ENCODE measurements around the gene CSF2.

Gene CSF2

DNA sequence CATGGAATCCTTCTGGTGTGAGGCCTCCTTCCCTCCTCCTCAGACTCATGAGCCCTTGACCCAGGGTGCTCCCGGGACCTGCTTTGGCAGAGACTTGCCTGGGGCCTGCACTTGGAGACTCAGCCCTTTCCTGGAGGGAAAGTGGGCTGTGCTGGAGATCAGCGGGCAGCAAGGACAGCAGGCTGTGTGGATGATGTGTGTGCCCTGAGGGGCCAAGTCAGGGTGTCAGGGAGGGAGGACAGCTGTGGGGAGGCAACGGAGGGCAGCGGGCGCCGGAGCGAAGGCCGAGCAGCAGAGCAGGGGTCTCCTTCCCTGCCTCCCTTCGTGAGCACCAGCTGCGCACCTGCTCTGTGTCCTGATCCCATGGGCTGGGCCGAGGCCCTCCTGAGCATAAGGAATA is 6.1 kb upstream of the CSF2 start:
- in situ Hi-C loops (cut with MboI; ENCODE audit: low sequenced_read_pairs, unreplicated experiment): loop anchor here (5.0 kb wide), 1 partner anchor 110 kb away; no protein-coding TSS in a partner anchor
- TF ChIP-seq, protein P1, sequence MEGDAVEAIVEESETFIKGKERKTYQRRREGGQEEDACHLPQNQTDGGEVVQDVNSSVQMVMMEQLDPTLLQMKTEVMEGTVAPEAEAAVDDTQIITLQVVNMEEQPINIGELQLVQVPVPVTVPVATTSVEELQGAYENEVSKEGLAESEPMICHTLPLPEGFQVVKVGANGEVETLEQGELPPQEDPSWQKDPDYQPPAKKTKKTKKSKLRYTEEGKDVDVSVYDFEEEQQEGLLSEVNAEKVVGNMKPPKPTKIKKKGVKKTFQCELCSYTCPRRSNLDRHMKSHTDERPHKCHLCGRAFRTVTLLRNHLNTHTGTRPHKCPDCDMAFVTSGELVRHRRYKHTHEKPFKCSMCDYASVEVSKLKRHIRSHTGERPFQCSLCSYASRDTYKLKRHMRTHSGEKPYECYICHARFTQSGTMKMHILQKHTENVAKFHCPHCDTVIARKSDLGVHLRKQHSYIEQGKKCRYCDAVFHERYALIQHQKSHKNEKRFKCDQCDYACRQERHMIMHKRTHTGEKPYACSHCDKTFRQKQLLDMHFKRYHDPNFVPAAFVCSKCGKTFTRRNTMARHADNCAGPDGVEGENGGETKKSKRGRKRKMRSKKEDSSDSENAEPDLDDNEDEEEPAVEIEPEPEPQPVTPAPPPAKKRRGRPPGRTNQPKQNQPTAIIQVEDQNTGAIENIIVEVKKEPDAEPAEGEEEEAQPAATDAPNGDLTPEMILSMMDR (IDR thresholded peaks at IDR 0.05; ENCODE audit: borderline replicate concordance, control extremely low read depth, extremely low read depth, insufficient read depth, missing control alignments): no peak
- peak; percentile 20 for DNase-seq (ENCODE audit: low spot score)

DNA sequence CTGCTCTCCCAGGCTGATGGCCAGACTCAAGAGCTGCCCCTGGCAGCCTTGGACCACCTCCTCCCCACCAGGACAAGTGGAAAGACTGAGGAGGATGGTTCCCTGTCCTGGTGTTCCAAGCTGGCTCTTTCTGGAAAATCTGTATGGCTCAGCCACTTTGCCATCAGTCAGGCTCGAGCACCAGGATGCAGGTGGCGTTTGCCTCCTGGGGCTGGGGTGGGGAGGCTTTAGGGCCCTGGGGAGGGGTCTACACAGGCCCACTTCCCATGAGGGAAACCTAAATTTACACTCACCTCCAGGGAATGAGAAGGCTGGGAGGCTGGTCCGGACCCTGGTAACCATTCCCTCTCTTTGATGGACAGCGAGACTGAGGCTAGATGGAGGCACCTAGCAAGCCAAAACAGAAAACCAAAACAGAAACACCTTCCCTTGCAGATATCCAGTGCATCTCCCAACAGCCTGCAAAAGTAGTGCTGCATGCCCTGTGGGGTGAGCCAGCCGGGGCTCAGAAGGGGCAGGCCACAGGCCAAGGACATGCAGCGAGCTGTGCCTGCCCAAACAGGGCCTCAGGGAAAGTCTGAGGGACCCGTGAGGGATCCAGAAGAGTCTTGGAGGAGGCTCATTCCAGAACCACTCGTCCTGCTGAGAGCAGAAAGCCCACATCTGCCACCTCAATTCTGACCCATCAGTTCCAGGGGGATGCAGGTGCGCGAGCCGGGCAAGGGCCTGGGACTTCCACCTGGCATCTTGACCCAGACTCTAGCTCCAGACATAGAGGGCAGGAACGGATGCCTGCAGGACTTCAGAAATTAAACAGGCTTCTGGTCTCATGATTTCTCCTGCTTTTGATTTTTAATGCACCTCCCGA is 5.4 kb upstream of the CSF2 start:
- TF ChIP-seq, protein P1 (IDR thresholded peaks at IDR 0.05; ENCODE audit: borderline replicate concordance, control extremely low read depth, extremely low read depth, insufficient read depth, missing control alignments): no peak
- in situ Hi-C loops (cut with MboI; ENCODE audit: low sequenced_read_pairs, unreplicated experiment): loop anchor here (5.0 kb wide), 1 partner anchor 109 kb away; no protein-coding TSS in a partner anchor

DNA sequence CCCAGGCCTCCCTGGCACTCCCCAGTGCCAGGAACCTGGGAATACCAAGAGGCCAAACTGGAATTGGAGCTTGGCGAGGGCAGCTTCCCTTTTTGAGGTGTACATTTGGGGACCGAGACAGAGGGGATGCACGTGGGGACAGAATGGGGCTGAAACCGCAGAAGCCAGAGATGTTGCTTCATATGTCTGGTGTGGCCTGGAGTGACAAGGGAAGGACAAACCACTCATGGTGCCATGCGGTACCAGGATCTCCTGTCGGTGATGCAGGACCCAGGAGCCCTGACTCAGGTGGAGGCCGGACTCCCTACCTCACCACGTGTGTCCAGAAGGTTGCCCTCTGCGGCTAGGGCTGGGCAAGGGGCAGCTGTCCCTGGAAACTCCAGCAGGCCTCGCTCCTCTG is 4.0 kb upstream of the CSF2 start:
- peak; percentile 10 for DNase-seq (ENCODE audit: low spot score)
- in situ Hi-C loops (cut with MboI; ENCODE audit: low sequenced_read_pairs, unreplicated experiment): loop anchor here (5.0 kb wide), 1 partner anchor 108 kb away; no protein-coding TSS in a partner anchor
- TF ChIP-seq, protein P1 (IDR thresholded peaks at IDR 0.05; ENCODE audit: borderline replicate concordance, control extremely low read depth, extremely low read depth, insufficient read depth, missing control alignments): no peak

More for the DNA sequence above, 5.4 kb upstream of the CSF2 start:
- DNase-seq (ENCODE audit: low spot score): peak; percentile 27

DNA sequence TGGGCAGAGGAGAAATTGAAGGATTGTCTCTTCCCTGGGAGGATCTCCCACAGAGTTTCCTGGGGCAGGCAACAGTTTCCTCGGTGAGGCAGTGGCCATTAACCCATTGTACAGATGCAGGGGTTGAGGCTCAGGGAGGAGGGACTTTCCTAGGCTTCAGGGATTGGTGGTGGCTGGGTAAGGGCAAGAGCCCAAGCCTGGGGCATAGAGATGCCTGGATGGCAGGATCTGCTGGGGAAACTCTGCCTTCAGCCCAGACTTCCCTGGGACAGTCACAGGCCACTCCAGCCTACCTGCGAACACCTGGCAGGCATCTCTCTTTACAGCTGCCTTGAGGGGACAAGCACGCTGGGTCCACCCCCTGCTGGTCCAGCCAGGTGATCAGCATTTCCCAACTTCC is 3.6 kb upstream of the CSF2 start:
- DNase-seq (ENCODE audit: low spot score): peak; percentile 11
- in situ Hi-C loops (cut with MboI; ENCODE audit: low sequenced_read_pairs, unreplicated experiment): loop anchor here (5.0 kb wide), 1 partner anchor 107 kb away; no protein-coding TSS in a partner anchor
- TF ChIP-seq, protein P1 (IDR thresholded peaks at IDR 0.05; ENCODE audit: borderline replicate concordance, control extremely low read depth, extremely low read depth, insufficient read depth, missing control alignments): no peak

DNA sequence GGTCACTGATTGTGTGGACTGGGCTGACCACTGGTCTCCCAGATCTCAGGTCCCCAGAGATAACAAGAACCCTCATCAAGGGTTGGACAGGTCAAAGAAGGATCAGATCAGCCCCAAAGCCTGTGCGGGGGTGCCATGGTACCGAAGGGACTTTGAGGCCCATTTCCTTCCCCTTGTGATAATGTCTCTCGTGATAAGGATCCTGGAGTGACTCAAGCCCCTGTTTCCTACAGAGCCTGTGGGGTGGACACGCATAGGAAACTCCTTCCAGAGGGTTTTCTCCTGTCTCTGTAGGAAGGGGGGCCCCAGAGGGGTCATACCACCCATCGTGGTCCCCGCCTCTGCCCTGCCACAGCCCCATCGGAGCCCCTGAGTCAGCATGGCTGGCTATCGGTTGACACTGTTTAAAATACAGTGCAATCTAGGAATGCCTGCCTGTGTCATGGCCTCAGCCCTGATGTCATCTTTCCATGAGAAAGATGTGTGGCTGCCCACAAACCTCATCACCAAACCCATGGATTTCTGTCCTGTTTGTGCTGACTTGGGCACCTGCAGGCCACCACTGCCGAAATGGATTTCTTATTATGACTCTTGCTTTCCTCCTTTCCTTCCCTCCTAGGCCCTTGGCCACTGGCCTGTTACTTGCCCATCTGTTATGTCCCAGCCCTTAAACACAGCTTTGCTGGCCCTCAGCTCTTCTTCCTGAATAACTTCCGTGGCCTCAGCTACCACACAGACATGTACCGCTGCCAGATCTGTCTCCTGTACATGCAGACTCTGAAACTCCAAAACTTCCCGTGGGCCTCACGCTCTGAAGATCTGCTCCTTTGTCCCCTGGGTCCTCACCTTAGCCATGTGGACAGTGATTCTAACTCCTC is 2.9 kb upstream of the CSF2 start:
- TF ChIP-seq, protein P1 (IDR thresholded peaks at IDR 0.05; ENCODE audit: borderline replicate concordance, control extremely low read depth, extremely low read depth, insufficient read depth, missing control alignments): no peak
- in situ Hi-C loops (cut with MboI; ENCODE audit: low sequenced_read_pairs, unreplicated experiment): no loop called here
- peak; percentile 16 for DNase-seq (ENCODE audit: low spot score)

DNA sequence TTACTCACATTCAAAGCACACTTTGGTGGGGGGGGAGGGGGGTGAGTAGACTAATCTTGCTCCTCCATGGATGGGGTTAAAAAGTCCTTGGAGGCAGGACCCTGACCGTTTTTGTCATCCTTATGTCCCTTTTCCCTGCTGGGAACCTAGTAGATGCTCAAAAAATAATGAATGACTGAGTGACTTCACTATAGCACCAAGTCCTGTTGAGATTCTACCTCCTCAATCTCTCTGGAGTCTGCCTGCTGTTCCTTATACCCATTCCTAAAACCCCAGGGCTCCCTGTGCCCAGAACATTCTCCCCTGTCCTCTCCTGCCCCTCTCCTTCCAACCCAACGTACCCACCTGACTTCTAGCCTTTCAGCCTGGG is 2.3 kb upstream of the CSF2 start:
- TF ChIP-seq, protein P1 (IDR thresholded peaks at IDR 0.05; ENCODE audit: borderline replicate concordance, control extremely low read depth, extremely low read depth, insufficient read depth, missing control alignments): no peak
- peak; percentile 22 for DNase-seq (ENCODE audit: low spot score)
- in situ Hi-C loops (cut with MboI; ENCODE audit: low sequenced_read_pairs, unreplicated experiment): no loop called here
